Measurements from ENCODE around the gene ATP5F1E.
"Not testable (repeated sequence)": the region's sequence is repeated elsewhere in the genome, so short reads cannot be mapped to it uniquely, and the experiment has no call there.

ATP5F1E gene

DNA sequence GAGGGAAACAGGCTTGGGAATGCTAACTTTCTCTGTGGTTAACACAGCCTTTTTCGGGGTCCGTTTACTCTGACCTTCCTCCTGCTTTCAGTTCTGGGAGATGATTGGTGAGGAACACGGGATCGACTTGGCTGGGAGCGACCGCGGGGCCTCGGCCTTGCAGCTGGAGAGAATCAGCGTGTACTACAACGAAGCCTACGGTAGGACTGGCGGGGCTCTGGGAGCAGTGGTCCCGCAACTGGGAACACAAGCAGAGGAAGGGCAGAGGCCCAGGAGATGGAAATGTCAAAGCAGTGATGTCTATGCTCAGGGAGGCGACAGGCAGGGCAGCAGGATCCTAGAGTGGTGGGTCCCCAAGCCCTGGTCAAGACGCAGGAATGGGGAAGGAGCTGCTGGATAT, 9.4 kb downstream of the ATP5F1E start:
- no peak for DNase-seq (ENCODE audit: low read depth in 1 of 2, low spot score in 1 of 2)

DNA sequence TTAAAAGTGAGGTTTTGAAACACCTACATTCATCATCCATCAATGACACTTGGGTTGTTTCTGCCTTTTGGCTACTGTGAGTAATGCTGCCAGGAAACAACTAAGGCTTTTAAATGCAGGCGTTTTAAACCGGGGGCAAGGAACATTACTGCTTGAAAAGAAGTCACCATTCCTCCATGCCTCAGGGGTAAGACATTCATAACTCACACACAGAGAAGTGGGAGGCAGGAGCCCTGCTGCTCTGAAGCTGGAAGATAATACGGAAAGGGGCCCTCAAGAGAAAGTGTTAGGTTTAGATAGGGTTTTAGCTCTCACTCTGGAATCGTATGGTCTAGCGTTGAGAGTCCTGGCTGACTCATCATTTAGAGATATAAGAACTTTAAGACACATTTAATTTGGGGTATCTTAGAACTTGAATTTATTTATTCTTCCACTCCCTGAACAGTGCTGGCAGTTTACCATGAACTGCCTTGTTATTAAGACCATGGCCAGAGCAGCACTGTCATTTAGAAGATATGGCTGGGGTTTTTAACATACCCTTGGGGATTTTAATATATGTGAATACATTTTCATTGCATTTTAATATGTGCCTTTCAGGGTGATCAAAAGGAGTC, 11.1 kb downstream of the ATP5F1E start:
- no peak for DNase-seq (ENCODE audit: low read depth in 1 of 2, low spot score in 1 of 2)

DNA sequence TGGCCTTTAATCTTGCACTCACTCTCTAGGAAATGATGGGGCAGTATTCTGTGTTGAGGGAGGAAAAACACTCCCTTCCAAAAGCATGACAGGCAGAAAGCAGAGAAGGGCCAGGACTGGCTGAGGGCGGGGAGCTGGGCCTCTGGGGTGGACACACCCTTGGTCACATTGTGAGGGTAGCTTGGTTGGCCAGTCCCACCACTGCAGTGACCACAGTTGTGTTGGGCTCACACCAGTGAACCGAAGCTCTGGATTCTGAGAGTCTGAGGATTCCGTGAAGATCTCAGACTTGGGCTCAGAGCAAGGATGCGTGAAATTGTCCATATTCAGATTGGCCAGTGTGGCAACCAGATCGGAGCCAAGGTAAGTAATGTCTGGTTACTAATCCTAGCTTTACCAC, 12.9 kb downstream of the ATP5F1E start, which contains the start of gene TUBB1:
TUBB1 (plus strand) TSS at position 213 of the 400 bp plus-strand sequence; CDS start at position 307, 94 bp downstream.
- no peak for DNase-seq (ENCODE audit: low read depth in 1 of 2, low spot score in 1 of 2)

DNA sequence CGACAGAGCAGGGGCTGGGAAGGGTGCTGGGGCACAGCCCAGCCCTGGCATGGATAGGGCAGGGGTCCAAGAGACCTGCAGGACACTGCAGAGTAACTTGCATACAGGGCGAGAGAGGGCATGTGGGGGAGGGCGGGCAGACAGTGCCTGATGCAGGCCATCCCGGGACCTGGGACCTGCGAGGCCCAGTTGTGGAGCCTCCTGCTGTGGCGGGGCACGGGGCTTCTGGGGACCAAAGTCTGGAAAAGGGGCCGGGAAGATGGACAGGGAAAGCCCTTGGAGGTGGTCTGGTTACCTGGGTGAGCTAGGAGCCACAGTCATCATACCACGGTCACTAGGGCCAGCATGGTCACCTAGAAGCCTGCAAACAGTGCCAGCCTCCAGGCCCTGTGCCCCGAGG, 13.3 kb downstream of the ATP5F1E start:
- DNase-seq (ENCODE audit: low read depth in 1 of 2, low spot score in 1 of 2): no peak

DNA sequence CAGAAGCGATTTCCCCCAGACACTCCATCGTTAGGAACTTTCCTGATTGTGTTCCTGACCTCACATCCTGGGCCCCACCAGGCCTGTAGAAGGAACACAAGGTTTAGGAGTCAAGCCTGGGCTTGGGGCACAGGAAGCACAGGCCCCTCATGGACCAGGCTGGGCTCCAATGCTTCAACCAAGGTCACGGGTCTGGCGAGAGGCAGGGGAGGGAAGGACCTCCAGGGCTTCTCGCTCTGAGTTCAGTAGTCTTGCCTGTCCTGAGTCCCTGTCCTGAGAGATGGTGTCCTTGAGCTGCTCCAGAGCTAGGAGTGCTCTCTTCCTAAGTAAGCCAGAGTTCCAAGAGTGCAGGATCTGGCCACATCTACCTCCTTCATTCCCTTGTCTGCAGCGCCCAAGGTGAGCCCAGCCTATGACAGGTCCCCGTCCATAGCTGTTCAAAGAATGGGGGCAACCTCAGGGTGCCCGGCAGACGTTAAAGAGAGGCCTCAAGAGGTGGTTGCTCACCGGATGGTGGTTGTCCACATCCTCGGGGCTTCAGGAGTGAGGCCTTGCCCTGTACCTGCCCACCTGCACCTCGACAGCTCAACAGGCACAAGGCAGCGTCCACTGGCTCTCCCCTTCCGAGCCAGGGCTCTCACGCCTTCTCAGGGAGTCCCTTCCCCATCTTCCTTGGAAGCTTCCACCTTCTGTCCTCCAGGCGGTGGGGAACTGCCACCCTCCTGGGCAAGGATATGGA, 14.5 kb downstream of the ATP5F1E start:
- DNase-seq (ENCODE audit: low read depth in 1 of 2, low spot score in 1 of 2): no peak

DNA sequence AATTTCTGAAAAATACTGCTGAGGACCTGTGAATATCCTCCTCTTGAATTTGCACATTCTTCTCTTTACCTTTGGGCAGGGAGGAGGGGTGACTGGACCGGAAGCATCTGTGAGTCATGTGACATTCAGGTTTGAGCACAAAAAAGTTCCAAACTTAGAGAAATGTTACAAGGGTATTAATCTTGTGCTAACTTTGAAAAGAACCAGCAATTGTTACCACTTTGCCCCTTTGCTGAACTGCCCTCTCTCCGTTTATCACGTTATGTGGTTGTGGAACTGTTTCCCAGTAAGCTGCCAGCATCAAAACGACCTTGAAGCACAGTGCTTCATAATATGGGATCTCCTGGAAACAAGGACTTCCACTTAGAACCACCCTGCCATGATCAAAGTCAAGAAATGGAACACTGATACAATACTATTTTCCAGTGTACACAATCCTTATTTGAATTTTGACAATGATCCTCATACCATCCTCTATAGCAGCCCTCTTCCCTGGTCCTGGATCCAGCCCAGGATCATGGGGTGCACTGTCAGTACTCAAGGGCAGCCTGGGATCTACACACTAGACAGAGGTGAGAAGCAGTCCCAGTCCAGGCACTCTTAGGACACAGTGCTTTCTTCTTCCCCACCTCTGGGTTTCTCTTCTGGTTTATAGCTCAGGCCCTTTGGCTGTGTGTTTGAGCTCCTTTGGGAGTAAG, 15.2 kb downstream of the ATP5F1E start:
- DNase-seq (ENCODE audit: low read depth in 1 of 2, low spot score in 1 of 2): no peak

DNA sequence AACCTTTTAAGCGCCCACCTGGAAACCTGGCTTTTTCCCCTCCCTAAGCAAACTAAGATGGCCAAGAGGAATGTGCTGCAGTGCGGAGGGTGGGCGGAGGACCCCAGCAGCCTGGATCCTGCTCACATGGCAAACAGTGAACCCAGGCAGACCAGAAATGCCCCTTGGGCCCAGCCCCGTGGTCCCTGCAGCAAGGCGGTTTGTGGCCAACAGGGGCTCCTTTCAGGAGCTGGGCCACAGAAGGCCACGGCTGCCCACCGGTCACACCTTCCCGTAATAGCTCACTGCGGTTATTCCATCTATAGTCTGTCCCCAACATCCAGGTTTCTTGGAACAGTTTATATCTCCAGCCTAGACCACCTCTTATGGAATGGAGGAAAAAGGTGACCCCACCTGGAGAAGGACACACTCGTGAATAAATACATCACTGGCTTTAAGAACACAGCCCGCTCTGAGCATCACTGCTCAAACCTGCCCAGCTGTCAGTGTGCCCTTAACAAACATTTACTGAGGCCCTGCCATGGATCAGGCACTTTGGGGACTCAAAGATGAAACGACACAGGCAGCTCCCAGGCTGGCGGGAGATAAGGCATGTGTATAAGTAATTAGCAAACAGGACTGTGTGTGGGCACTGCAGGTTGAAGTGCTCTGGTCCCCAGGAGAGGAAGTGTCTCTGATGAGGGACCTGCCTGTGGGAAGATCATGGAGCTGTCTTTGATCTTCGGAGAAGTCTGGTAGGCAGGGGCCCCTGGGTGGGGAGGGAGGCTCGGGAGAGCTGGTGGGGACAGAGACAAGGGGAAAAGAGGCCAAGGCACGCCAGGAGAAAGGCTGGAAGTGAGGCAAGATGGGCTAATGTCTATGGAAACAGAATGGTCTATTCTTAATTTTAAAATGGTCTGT, 16.1 kb downstream of the ATP5F1E start:
- no peak for DNase-seq (ENCODE audit: low read depth in 1 of 2, low spot score in 1 of 2)

DNA sequence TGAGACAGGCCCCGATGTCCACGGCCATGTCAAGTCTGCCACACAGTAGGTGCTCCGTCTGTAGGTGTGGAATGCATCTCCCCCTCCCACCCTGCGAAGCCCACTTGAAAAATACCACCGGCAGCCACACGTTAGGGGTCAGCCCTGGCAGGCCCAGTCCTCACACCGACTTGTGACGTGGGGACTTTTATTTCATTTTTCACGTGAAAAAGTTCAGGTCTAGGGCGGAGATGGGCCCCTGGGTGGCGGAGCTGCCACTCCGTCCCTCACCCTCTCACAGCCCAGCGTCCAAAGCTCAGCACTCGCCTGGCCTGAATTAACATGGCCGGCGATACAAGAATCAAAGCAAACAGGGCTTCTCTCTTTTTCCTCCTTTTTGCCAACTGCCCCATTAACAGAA, 16.7 kb downstream of the ATP5F1E start:
- no peak for DNase-seq (ENCODE audit: low read depth in 1 of 2, low spot score in 1 of 2)

DNA sequence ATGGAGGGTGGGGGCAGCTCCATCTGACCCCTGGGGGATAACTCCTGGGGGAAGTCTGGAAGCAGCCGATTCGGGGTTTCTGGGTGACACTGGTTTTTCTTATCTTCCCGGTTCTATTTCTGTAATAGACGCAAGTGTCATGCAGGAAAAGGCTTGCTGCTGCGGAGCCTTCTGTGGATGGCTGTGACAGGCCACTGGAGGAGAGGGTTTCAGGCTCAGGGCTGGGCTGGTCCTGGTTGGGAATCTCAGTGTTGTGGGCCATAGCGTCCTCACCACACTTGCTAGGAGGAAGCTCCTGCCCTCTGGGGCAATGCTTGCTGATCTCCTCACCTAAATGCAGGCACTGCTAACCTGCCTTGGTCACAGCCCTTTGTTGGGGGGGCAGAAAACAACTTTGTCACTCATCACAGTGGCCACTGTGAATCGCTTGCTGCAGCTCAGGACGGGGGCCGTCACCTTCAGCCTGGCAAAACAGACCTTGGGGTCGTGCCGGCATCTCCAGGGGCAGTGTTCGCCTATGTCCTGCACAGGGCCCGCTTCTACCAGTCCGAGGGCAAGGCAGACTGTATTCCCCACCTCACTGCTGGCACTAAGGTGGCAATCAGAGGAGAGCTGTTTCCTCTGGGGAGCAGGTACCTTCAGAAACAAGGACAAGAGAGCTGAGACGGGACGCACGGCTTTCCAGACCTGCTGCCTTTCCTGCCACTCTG, 17.3 kb downstream of the ATP5F1E start:
- no peak for DNase-seq (ENCODE audit: low read depth in 1 of 2, low spot score in 1 of 2)

DNA sequence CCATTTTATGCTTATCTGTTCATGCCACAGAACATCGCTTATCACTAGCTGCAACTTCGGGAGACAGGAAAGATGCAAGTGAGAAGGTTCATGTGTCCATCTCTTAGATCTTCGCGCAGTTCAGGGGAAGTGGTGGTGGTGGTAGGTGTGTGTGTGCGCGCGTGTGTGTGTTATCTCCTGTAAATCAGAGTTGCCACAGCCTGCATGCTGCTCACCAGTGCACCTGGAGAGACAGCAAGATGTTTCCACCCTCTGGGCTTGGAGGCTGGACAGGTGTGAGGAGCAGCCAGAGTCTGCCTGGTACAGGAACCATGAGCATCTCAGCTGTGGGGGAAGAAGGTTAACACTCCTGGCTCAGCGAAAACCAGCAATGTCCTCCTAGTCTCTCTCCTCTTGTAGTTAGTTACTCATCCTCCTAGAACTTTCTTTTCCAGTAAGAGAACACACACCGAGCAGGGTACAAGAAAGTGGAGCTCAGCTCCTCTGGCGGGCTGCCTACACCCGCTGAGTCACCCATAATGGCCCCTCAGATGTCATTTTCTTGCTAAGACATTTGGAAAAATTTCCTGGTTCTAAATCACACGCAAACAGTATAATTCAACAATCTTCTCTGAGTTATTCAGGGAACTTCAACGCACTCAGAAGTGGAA, 18.1 kb downstream of the ATP5F1E start:
- no peak for DNase-seq (ENCODE audit: low read depth in 1 of 2, low spot score in 1 of 2)

DNA sequence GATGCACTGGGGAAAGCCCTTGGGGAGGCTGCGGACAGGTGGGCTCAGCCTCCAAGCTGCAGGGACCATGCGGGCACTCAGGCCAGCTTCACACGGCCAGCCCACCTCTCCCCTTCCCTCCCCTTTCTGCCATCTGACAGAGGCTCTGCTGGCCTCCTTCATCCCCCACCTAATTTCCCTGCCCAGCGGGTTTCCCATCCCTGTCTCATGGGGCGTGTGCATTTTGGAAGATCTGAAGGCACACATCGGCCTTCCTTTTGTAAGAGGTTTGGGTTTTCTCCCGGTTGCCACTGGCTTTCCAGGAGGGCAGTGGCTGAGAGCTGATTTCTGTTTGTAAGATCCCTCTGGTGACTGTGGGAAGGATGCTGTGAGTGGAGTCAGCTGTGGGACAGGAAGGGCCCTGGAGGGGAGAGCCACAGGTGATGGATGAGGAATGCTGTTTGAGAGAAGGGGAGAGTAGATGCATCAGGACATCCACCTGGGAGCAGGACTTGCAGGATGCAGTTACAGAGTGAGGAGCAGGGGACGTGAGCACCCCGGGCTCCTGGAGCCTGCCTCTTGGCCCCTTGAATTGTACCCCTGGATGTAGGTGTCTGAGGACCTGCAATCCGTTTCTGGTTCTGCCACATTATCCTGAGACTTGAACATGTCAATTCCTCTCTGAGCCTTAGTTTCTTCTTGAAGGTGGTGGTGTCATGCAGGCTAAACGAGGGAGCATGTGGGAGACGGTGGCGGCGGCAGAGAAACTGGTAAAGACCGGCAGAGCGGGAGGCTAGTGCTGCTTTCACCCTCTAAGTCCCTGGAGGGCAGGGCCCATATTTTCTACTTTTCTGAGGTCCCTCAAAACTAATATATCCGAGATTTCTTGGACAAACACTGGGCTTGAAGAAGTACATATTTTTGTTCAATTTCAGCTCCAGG, 18.8 kb downstream of the ATP5F1E start:
- DNase-seq (ENCODE audit: low read depth in 1 of 2, low spot score in 1 of 2): no peak

DNA sequence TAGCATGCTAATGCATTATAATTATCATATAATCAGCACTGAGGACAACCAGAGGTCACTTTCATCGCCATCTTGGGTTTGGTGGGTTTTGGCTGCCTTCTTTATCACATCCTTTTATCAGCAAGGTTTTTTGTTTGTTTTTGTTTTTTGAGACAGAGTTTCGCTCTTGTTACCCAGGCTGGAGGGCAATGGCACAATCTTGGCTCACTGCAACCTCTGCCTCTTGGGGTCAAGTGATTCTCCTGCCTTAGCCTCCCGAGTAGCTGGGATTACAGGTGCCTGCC, 20.3 kb downstream of the ATP5F1E start:
- not testable (repeated sequence) for DNase-seq (ENCODE audit: low read depth in 1 of 2, low spot score in 1 of 2)

DNA sequence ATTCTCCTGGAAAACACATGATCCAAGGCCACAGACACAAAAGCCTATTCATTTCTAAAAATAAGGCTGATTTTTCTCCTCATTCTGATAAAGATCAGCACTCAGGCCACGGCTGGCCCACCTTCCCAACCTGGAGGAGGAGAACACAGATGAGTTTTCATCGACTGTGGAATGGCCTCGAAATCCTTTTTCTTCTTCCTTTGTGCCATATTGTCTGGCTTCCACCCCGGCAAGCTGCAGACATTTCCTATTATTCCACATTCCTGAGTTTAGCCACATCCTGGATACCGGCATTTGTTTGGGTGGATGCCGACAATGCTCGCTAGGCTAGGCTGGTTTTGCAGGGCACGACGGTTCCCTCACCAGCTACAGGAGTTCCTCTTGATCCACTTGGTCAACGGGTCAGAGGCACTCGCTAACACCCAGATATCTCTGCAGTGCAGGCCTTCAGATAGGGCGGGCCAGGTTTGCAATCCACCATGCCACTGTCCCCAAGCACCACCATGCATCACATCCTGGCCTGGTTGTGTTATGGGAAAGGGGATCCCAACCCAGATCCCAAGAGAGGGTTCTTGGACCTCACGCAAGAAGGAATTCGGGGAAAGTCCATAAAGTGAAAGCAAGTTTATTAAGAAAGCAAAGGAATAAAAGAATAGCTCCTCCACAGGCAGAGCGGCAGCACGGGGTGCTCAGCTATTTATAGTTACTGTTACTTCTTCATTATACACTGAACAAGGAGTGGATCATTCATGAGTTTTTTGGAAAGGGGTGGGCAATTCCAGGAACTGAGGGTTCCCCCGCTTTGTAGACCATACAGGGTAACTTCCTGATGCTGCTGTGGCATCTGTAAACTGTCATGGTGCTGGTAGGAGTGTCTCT, 20.9 kb downstream of the ATP5F1E start:
- no peak for DNase-seq (ENCODE audit: low read depth in 1 of 2, low spot score in 1 of 2)

DNA sequence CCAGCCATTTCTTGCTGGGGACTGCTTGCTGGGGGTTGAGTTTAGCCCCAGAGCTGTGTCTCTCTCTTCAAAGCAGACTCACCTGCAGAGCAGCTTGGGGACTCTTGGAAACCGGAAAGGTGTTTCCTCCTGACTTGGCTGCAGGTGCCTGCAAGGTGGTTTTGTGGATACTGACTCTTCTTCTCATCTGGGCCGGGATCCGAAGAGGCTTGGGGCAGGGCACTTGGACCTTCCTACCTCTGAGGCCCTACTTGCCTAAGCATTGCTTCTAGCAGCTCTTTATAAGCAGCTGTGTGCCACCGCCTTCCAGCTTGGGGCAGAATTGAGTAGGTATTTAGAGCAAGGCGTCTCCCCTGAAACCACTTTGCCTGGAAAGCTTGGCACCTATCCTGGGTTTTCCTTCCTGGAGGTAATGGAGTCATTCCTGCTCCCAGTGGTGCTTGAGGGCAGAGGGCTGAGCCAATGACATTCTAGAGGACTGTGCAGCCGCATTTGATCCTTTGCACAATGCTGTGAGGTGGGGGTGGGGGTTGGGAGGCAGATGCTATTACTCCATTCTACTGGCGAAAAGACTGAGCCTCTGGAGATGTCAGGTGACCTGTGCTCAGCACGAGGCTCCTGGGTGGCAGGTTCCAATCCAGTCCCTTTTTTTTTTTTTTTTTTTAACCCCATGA, 21.7 kb downstream of the ATP5F1E start:
- DNase-seq (ENCODE audit: low read depth in 1 of 2, low spot score in 1 of 2): no peak

DNA sequence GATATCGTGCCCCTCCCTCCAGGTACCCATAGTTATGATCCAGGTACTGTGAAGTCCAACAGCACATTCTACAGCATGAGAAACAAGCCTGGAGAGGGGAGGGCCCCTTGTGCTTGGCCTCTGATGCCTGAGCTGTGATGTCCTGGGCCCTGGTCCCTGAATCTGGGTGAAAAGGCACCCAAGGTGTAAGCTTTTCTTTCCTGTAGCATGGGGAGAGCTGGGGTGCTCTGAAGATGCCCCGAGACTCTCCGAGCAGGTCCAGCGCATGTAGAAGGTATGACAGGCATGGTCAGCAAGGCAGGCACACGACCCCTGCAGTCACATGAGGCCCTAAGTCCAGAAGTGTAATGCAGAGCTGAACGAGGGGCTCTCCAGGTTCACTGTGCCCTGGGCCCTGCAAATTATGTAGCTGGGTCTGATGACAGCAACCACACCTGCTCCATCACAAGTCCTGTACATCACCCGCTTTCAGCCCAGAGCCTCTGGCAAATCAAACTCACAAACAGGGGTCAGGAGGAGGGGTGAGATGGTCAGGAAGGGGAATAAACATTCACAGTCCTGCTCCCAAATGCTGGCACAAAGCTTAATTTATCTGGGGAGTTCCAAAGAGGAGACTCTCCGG, 23.3 kb downstream of the ATP5F1E start:
- no peak for DNase-seq (ENCODE audit: low read depth in 1 of 2, low spot score in 1 of 2)

DNA sequence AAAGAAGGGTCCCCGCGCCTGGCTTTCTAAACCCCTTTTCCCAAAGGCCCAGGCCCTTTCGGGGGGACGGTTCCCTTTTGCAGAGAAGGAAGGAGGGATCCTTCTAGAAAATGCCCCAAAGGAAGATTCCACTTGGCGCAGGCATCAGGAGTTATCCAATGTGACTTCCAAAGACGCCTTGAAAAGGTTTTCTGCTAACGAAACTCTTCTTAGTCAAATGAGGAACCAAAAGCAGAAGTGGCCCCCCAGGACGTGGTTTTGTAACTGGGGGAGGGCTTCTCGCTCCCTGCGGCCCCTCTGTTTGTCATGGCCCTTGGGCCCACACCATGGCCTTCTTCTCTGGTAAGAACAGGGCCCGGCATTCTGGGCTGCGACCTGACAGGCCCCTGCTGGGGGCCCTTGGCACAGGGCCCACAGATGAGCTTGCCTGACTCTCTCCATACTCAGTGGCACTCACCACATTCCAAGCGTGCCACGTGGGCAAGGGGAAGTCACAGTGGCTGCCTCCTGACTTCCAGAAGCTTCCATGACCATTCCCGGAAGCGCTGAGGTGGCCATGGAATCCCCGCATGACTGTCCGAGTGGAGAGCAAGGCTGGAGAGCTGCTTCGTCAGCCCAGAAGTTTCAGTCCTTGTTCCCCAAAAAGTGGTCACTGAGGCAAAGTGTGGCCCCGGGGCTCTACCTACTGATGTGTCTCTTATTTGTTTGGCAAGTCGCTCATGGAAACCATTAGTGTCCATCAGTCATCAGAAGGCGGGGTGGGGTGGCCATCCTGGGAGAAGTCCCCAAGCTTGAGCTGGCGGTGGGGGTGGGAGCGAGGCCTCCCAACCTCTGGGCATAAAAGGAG, 24.2 kb downstream of the ATP5F1E start:
- no peak for DNase-seq (ENCODE audit: low read depth in 1 of 2, low spot score in 1 of 2)
